ENCODE results near the gene SLC2A8. TPM values are rescaled to one million over a fixed set of nuclear protein-coding genes. Genes with fewer than 3 reads are reported as not detected.
A peak's percentile ranks its signal among the peaks of the same experiment; 100 is the strongest.

SLC2A8 gene, protein sequence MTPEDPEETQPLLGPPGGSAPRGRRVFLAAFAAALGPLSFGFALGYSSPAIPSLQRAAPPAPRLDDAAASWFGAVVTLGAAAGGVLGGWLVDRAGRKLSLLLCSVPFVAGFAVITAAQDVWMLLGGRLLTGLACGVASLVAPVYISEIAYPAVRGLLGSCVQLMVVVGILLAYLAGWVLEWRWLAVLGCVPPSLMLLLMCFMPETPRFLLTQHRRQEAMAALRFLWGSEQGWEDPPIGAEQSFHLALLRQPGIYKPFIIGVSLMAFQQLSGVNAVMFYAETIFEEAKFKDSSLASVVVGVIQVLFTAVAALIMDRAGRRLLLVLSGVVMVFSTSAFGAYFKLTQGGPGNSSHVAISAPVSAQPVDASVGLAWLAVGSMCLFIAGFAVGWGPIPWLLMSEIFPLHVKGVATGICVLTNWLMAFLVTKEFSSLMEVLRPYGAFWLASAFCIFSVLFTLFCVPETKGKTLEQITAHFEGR
- 10 to 100 TPM; 10.4 to 16.3 TPM for total RNA-seq
- long read RNA-seq, donor 1, partial matches to known transcripts = 3 of 15 reads
- long read RNA-seq, donor 1, other reads (novel, unspliced or antisense) = 8 of 15 reads
- long read RNA-seq, donor 2, transcript SLC2A8-203 (10 exons, 2,172 nt) = major isoform, 11 of 67 reads
- long read RNA-seq, donor 2, transcript SLC2A8-215 (8 exons, 1,763 nt) = minor isoform, 9 of 67 reads
- long read RNA-seq, donor 2, transcript SLC2A8-201 (7 exons, 914 nt) = major isoform, 11 of 67 reads
- long read RNA-seq, donor 2, partial matches to known transcripts = 10 of 67 reads
- long read RNA-seq, donor 2, other reads (novel, unspliced or antisense) = 24 of 67 reads

- peak; percentile 99 for DNase-seq (ENCODE audit: low spot score)
- intact Hi-C loops (cut with DNase I) = no loop called here
Measured at GRCh38 chr9:127396808-127397645, at the start of gene SLC2A8. Gene SLC2A8 (plus strand): TSS chr9:127397169. CDS start chr9:127397231, 62 bp downstream.

- intact Hi-C loops (cut with DNase I) = loop anchor here in 1 of 2 donors (10.0 kb wide), 2 partner anchors 53 to 133 kb away; no protein-coding TSS in a partner anchor
- DNase-seq (ENCODE audit: low spot score) = no peak
Measured at GRCh38 chr9:127347831-127348776, 48.9 kb upstream of the SLC2A8 start.

DNA sequence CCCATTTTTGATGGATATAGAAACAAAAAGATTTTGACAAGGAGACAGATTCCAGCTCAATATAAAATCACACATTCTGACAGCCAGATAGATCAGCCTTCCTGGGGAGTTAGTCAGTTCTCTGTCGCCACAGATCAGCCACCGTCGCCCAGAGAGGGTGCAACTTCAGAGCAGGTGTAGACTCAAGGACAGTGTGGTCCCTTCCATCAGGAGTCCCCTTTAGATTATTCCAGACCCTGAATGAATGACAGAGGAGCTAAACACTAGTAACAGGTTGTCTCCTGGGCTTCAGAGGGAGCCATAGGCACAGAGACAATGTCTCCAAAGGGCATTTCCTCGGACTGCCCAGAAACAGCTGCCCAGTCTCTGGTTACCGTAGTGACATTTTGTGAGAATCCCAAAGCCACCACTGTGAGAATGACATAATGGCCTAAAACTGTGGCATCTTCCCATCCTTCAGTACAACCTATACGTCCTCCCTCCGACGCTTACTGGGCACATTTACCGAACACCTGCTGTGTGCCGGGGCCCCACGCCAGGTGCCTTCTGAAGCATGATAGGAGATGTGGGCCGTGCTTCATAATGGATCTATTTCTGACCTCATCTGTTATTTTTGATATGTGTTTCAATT is 47.4 kb upstream of the SLC2A8 start:
- no peak for DNase-seq (ENCODE audit: low spot score)
- intact Hi-C loops (cut with DNase I) = loop anchor here (5.0 to 10.0 kb wide), 3 partner anchors 55 to 137 kb away; no protein-coding TSS in a partner anchor

- DNase-seq (ENCODE audit: low spot score) = no peak
- intact Hi-C loops (cut with DNase I) = loop anchor here in 1 of 2 donors (5.0 kb wide), 1 partner anchor 139 kb away; no protein-coding TSS in a partner anchor
Measured at GRCh38 chr9:127351182-127352166, 45.5 kb upstream of the SLC2A8 start.

GRCh38 chr9:127353882-127354281 is 43.1 kb upstream of the SLC2A8 start:
- intact Hi-C loops (cut with DNase I) = loop anchor here in 1 of 2 donors (5.0 kb wide), 1 partner anchor 142 kb away; no protein-coding TSS in a partner anchor
- DNase-seq (ENCODE audit: low spot score) = no peak

DNA sequence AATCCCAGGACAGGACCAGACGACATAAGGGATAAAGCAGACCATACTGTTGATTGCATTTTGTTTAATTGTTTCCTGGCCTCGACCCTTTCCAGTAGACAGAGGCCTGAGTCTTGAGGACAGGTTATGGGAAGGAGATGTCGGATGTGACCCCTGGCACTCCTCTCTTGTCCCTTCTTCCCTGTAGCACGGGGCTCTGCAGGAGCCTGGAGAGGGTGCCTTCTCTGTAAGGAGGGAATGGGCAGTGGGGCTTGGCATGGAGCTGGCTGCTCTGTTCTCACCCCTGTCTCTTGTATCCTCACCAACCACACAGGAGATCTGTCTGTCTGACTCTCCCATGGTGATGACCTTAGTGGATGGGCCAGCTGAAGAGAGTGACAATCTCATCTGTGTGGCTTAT is 40.1 kb upstream of the SLC2A8 start:
- no peak for DNase-seq (ENCODE audit: low spot score)
- intact Hi-C loops (cut with DNase I) = no loop called here

GRCh38 chr9:127358023-127358535 is 38.9 kb upstream of the SLC2A8 start:
- no peak for DNase-seq (ENCODE audit: low spot score)
- intact Hi-C loops (cut with DNase I) = no loop called here

- DNase-seq (ENCODE audit: low spot score) = no peak
- intact Hi-C loops (cut with DNase I) = no loop called here
Measured at GRCh38 chr9:127358770-127359169, 38.2 kb upstream of the SLC2A8 start.

GRCh38 chr9:127360250-127360649 is 36.7 kb upstream of the SLC2A8 start:
- DNase-seq (ENCODE audit: low spot score) = no peak
- intact Hi-C loops (cut with DNase I) = no loop called here

DNA sequence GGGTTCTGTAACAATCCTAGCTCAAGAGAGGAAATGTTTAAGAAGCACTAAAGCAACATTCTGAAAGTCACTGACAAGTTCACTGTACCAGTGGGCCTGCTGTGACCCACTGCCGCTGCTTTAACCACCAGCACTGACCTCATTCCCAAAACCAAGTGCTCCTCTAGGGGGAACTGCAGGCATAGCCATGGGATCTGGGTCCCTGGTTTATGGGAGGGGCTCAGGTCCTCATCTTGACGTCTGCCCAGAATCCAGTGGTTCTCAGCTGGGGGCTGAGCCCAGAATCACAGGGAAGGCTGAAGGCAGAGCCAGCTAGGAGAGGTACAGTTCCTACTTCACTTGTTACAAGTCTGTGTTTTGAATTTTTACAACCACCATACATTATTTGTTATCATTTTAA is 36.1 kb upstream of the SLC2A8 start:
- intact Hi-C loops (cut with DNase I) = no loop called here
- no peak for DNase-seq (ENCODE audit: low spot score)

DNA sequence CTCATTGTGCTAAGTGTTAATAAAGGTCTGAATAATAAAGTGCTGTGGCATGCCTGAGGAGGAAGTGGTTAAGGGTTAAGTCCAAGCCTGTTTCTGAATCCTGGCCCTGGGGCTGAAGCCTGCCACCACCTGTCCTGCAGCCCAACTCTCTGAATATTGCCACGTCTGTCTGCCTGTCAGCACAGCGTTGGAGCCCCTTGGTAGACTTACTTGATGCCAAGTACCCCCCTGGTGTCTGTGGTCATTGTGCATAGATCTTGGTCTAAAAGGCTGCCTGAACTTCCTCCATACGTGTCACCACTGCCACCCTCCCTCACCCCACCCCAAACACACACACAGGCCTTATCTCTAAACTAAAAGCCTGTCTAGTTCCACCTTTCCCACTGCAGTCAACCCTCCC is 35.4 kb upstream of the SLC2A8 start:
- DNase-seq (ENCODE audit: low spot score) = no peak
- intact Hi-C loops (cut with DNase I) = no loop called here

DNA sequence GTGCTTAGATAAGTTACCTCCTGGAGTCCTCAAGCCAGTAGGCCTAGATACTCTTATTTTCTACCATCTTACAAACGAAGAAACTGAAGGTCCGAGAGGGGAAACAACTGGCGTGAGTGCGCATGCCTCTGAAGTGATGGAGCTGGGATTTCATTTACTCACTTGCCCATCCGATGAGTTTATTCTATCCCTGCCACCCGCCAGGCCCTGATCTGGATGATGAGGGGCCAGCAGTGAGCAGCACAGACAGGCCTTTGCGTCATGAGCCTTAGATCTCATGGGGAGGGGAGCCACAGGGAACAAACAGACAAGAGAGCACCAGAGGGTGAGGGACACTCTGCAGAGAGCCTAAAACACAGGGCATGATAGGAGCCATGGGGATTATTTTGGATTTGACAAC is 34.1 kb upstream of the SLC2A8 start:
- intact Hi-C loops (cut with DNase I) = no loop called here
- no peak for DNase-seq (ENCODE audit: low spot score)

- DNase-seq (ENCODE audit: low spot score) = no peak
- intact Hi-C loops (cut with DNase I) = no loop called here
Measured at GRCh38 chr9:127365461-127365860, 31.5 kb upstream of the SLC2A8 start.

GRCh38 chr9:127366594-127366993 is 30.4 kb upstream of the SLC2A8 start:
- intact Hi-C loops (cut with DNase I) = no loop called here
- DNase-seq (ENCODE audit: low spot score) = no peak

DNA sequence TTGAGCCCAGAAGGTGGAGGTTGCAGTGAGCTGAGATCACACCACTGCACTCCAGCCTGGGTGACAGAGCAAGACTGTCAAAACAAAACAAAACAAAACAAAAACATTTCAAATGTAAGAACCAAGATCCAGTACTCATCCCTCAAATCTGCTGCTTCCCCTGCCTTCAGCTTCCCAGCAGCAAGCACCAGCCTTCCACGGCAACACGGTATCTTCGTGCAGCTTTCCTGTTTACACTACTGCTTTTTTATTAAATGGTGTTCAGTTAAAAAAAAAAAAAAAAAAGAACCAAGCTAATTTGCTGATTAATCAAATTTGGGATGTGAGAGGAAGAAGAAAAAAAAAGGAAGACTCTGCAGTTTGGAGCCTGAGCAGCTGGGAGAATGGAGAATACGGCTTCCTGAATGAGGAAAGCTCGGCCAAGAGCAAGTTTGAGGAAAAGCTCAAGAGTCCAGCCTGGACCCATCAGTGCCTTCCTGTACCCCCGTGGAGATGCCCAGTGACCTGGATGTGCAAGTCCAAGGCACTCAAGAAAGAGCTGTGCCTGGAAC is 28.0 kb upstream of the SLC2A8 start:
- intact Hi-C loops (cut with DNase I) = no loop called here

GRCh38 chr9:127369428-127369827 is 27.5 kb upstream of the SLC2A8 start:
- no peak for DNase-seq (ENCODE audit: low spot score)
- intact Hi-C loops (cut with DNase I) = no loop called here

More for the DNA sequence above, 28.0 kb upstream of the SLC2A8 start:
- DNase-seq (ENCODE audit: low spot score) = no peak
